ENCODE data around the gene GGCT.
"Not testable (repeated sequence)": the region's sequence is repeated elsewhere in the genome, so short reads cannot be mapped to it uniquely, and the experiment has no call there.

GGCT gene

GRCh38 chr7:30515761-30516160, 11.1 kb upstream of the GGCT start:
- DNase-seq (ENCODE audit: low read depth): no peak

- DNase-seq (ENCODE audit: low read depth): no peak
Measured at GRCh38 chr7:30514776-30515175, 10.1 kb upstream of the GGCT start.

GRCh38 chr7:30514177-30514576, 9.5 kb upstream of the GGCT start:
- DNase-seq (ENCODE audit: low read depth): no peak

- no peak for DNase-seq (ENCODE audit: low read depth)
Measured at GRCh38 chr7:30513762-30514161, 9.1 kb upstream of the GGCT start.

GRCh38 chr7:30511973-30512662, 7.5 kb upstream of the GGCT start:
- peak; percentile 9 for DNase-seq (ENCODE audit: low read depth)

- no peak for DNase-seq (ENCODE audit: low read depth)
Measured at GRCh38 chr7:30511494-30511893, 6.9 kb upstream of the GGCT start.

GRCh38 chr7:30510124-30511075, 5.8 kb upstream of the GGCT start:
- peak; percentile 71 for DNase-seq (ENCODE audit: low read depth)

GRCh38 chr7:30509171-30509857, 4.7 kb upstream of the GGCT start:
- not testable (repeated sequence) for DNase-seq (ENCODE audit: low read depth)

GRCh38 chr7:30507346-30507900, 2.8 kb upstream of the GGCT start:
- DNase-seq (ENCODE audit: low read depth): not testable (repeated sequence)

GRCh38 chr7:30505174-30505697, 607 bp upstream of the GGCT start:
- DNase-seq (ENCODE audit: low read depth): no peak

GRCh38 chr7:30503274-30504212, 1.1 kb downstream of the GGCT start:
- peak; percentile 32 for DNase-seq (ENCODE audit: low read depth)

GRCh38 chr7:30502470-30503251, 2.0 kb downstream of the GGCT start:
- DNase-seq (ENCODE audit: low read depth): no peak

GRCh38 chr7:30501264-30501663, 3.4 kb downstream of the GGCT start:
- no peak for DNase-seq (ENCODE audit: low read depth)

GRCh38 chr7:30493228-30493627, 11.4 kb downstream of the GGCT start:
- DNase-seq (ENCODE audit: low read depth): no peak

- no peak for DNase-seq (ENCODE audit: low read depth)
Measured at GRCh38 chr7:30491417-30491816, 13.2 kb downstream of the GGCT start.

- no peak for DNase-seq (ENCODE audit: low read depth)
Measured at GRCh38 chr7:30487371-30487770, 17.3 kb downstream of the GGCT start.

- no peak for DNase-seq (ENCODE audit: low read depth)
Measured at GRCh38 chr7:30485667-30486066, 19.0 kb downstream of the GGCT start.

- DNase-seq (ENCODE audit: low read depth): not testable (repeated sequence)
Measured at GRCh38 chr7:30481416-30481815, 23.2 kb downstream of the GGCT start.

- peak; percentile 58 for DNase-seq (ENCODE audit: low read depth)
Measured at GRCh38 chr7:30479202-30480120, 25.2 kb downstream of the GGCT start.

Data from ELR (cell line).